ENCODE results near the gene RNFT2.
"Not testable (repeated sequence)": the region's sequence is repeated elsewhere in the genome, so short reads cannot be mapped to it uniquely, and the experiment has no call there.

Gene RNFT2

GRCh38 chr12:116813271-116814041 lies 75.3 kb downstream of the RNFT2 start:
- peaks cover 10% of the 10 kb centered on the region for H3K4me1 Mint-ChIP-seq
- no peak overlapping the region for H3K27ac Mint-ChIP-seq (ENCODE audit: low read depth)
- no peaks in the 10 kb centered on the region for H3K9me3 Mint-ChIP-seq
- no peak overlapping the region for H3K4me3 Mint-ChIP-seq
- no peak for ATAC-seq (replicated peaks; ENCODE audit: extremely low read depth, poor library complexity, severe bottlenecking)
- DNase-seq (ENCODE audit: low spot score in 2 of 2): no peak
- peaks cover 8% of the 10 kb centered on the region for H3K36me3 Mint-ChIP-seq (ENCODE audit: insufficient read depth)
- no peaks in the 10 kb centered on the region for H3K27me3 Mint-ChIP-seq

GRCh38 chr12:116814766-116815165 lies 76.7 kb downstream of the RNFT2 start:
- not testable (repeated sequence) for H3K27ac Mint-ChIP-seq (ENCODE audit: low read depth); H3K4me3 Mint-ChIP-seq; H3K27me3 Mint-ChIP-seq; ATAC-seq (replicated peaks; ENCODE audit: extremely low read depth, poor library complexity, severe bottlenecking); H3K9me3 Mint-ChIP-seq; DNase-seq (ENCODE audit: low spot score in 2 of 2)
- Mint-ChIP-seq H3K4me1 (peaks cover 20% of the 10 kb centered on the region), H3K36me3 (ENCODE audit: insufficient read depth) (peaks cover 17% of the 10 kb centered on the region)

GRCh38 chr12:116818341-116818856 lies 80.3 kb downstream of the RNFT2 start:
- Mint-ChIP-seq H3K27me3 (no peaks in the 10 kb centered on the region), H3K9me3 (no peaks in the 10 kb centered on the region), H3K27ac (ENCODE audit: low read depth) (peak overlapping the region; percentile 97), H3K4me1 (peaks cover 30% of the 10 kb centered on the region), H3K4me3 (peak overlapping the region; percentile 90), H3K36me3 (ENCODE audit: insufficient read depth) (peaks cover 21% of the 10 kb centered on the region)
- ATAC-seq (replicated peaks; ENCODE audit: extremely low read depth, poor library complexity, severe bottlenecking) (no peak), DNase-seq (ENCODE audit: low spot score in 2 of 2) (no peak)

GRCh38 chr12:116818948-116819832 lies 81.1 kb downstream of the RNFT2 start:
- Mint-ChIP-seq H3K9me3 (no peaks in the 10 kb centered on the region), H3K27me3 (no peaks in the 10 kb centered on the region), H3K27ac (ENCODE audit: low read depth) (peak overlapping the region; percentile 97), H3K36me3 (ENCODE audit: insufficient read depth) (peaks cover 21% of the 10 kb centered on the region), H3K4me1 (peaks cover 30% of the 10 kb centered on the region), H3K4me3 (peak overlapping the region; percentile 90)
- DNase-seq (ENCODE audit: low spot score in 2 of 2) (peak; percentile 86 to 88), ATAC-seq (replicated peaks; ENCODE audit: extremely low read depth, poor library complexity, severe bottlenecking) (peak; percentile 88)

- Mint-ChIP-seq H3K9me3 (no peaks in the 10 kb centered on the region), H3K4me1 (peaks cover 30% of the 10 kb centered on the region), H3K36me3 (ENCODE audit: insufficient read depth) (peaks cover 21% of the 10 kb centered on the region), H3K4me3 (peak overlapping the region; percentile 90), H3K27me3 (no peaks in the 10 kb centered on the region), H3K27ac (ENCODE audit: low read depth) (peak overlapping the region; percentile 97)
- no peak for DNase-seq (ENCODE audit: low spot score in 2 of 2)
- no peak for ATAC-seq (replicated peaks; ENCODE audit: extremely low read depth, poor library complexity, severe bottlenecking)
Observed at GRCh38 chr12:116820064-116820656, 82.0 kb downstream of the RNFT2 start.

GRCh38 chr12:116821291-116821690 lies 83.2 kb downstream of the RNFT2 start:
- H3K9me3 Mint-ChIP-seq: no peaks in the 10 kb centered on the region
- no peak for DNase-seq (ENCODE audit: low spot score in 2 of 2)
- H3K27ac Mint-ChIP-seq (ENCODE audit: low read depth): peak overlapping the region; percentile 97
- H3K4me1 Mint-ChIP-seq: peaks cover 30% of the 10 kb centered on the region
- ATAC-seq (replicated peaks; ENCODE audit: extremely low read depth, poor library complexity, severe bottlenecking): no peak
- no peak overlapping the region for H3K4me3 Mint-ChIP-seq
- H3K36me3 Mint-ChIP-seq (ENCODE audit: insufficient read depth): peaks cover 21% of the 10 kb centered on the region
- H3K27me3 Mint-ChIP-seq: no peaks in the 10 kb centered on the region

GRCh38 chr12:116827432-116827831 lies 89.3 kb downstream of the RNFT2 start:
- Mint-ChIP-seq H3K9me3 (no peaks in the 10 kb centered on the region), H3K27ac (ENCODE audit: low read depth) (no peak overlapping the region)

GRCh38 chr12:116832353-116832752 lies 94.2 kb downstream of the RNFT2 start:
- H3K27me3 Mint-ChIP-seq: no peaks in the 10 kb centered on the region
- H3K4me3 Mint-ChIP-seq: no peak overlapping the region
- DNase-seq (ENCODE audit: low spot score in 2 of 2) (no peak), ATAC-seq (replicated peaks; ENCODE audit: extremely low read depth, poor library complexity, severe bottlenecking) (no peak)
- H3K27ac Mint-ChIP-seq (ENCODE audit: low read depth): no peak overlapping the region
- no peaks in the 10 kb centered on the region for H3K4me1 Mint-ChIP-seq
- no peaks in the 10 kb centered on the region for H3K9me3 Mint-ChIP-seq
- H3K36me3 Mint-ChIP-seq (ENCODE audit: insufficient read depth): peaks cover 4% of the 10 kb centered on the region

More at GRCh38 chr12:116827432-116827831, 89.3 kb downstream of the RNFT2 start:
- Mint-ChIP-seq H3K4me3 (no peak overlapping the region), H3K36me3 (ENCODE audit: insufficient read depth) (peaks cover 2% of the 10 kb centered on the region), H3K4me1 (no peaks in the 10 kb centered on the region), H3K27me3 (no peaks in the 10 kb centered on the region)
- DNase-seq (ENCODE audit: low spot score in 2 of 2) (no peak), ATAC-seq (replicated peaks; ENCODE audit: extremely low read depth, poor library complexity, severe bottlenecking) (no peak)

GRCh38 chr12:116833474-116833873 lies 95.4 kb downstream of the RNFT2 start:
- H3K27me3 Mint-ChIP-seq: no peaks in the 10 kb centered on the region
- DNase-seq (ENCODE audit: low spot score in 2 of 2) (no peak), ATAC-seq (replicated peaks; ENCODE audit: extremely low read depth, poor library complexity, severe bottlenecking) (no peak)
- H3K9me3 Mint-ChIP-seq: no peaks in the 10 kb centered on the region
- peaks cover 4% of the 10 kb centered on the region for H3K36me3 Mint-ChIP-seq (ENCODE audit: insufficient read depth)
- H3K4me3 Mint-ChIP-seq: no peak overlapping the region
- no peak overlapping the region for H3K27ac Mint-ChIP-seq (ENCODE audit: low read depth)
- no peaks in the 10 kb centered on the region for H3K4me1 Mint-ChIP-seq

GRCh38 chr12:116835484-116835883 lies 97.4 kb downstream of the RNFT2 start:
- ATAC-seq (replicated peaks; ENCODE audit: extremely low read depth, poor library complexity, severe bottlenecking): no peak
- no peak for DNase-seq (ENCODE audit: low spot score in 2 of 2)
- no peaks in the 10 kb centered on the region for H3K9me3 Mint-ChIP-seq
- no peaks in the 10 kb centered on the region for H3K27me3 Mint-ChIP-seq
- H3K4me1 Mint-ChIP-seq: no peaks in the 10 kb centered on the region
- H3K36me3 Mint-ChIP-seq (ENCODE audit: insufficient read depth): peaks cover 1% of the 10 kb centered on the region
- H3K4me3 Mint-ChIP-seq: no peak overlapping the region
- H3K27ac Mint-ChIP-seq (ENCODE audit: low read depth): no peak overlapping the region

GRCh38 chr12:116837097-116837496 lies 99.0 kb downstream of the RNFT2 start:
- Mint-ChIP-seq H3K36me3 (ENCODE audit: insufficient read depth) (peaks cover 1% of the 10 kb centered on the region), H3K4me3 (no peak overlapping the region), H3K27me3 (no peaks in the 10 kb centered on the region), H3K4me1 (no peaks in the 10 kb centered on the region), H3K9me3 (no peaks in the 10 kb centered on the region), H3K27ac (ENCODE audit: low read depth) (no peak overlapping the region)
- DNase-seq (ENCODE audit: low spot score in 2 of 2) (no peak), ATAC-seq (replicated peaks; ENCODE audit: extremely low read depth, poor library complexity, severe bottlenecking) (no peak)

GRCh38 chr12:116838365-116838764 lies 100.2 kb downstream of the RNFT2 start:
- H3K27ac Mint-ChIP-seq (ENCODE audit: low read depth): no peak overlapping the region
- peaks cover 1% of the 10 kb centered on the region for H3K36me3 Mint-ChIP-seq (ENCODE audit: insufficient read depth)
- no peak for DNase-seq (ENCODE audit: low spot score in 2 of 2)
- no peak overlapping the region for H3K4me3 Mint-ChIP-seq
- H3K27me3 Mint-ChIP-seq: no peaks in the 10 kb centered on the region
- no peak for ATAC-seq (replicated peaks; ENCODE audit: extremely low read depth, poor library complexity, severe bottlenecking)
- no peaks in the 10 kb centered on the region for H3K4me1 Mint-ChIP-seq
- H3K9me3 Mint-ChIP-seq: no peaks in the 10 kb centered on the region
